ENCODE measurements around the gene ADAM22.

DNA sequence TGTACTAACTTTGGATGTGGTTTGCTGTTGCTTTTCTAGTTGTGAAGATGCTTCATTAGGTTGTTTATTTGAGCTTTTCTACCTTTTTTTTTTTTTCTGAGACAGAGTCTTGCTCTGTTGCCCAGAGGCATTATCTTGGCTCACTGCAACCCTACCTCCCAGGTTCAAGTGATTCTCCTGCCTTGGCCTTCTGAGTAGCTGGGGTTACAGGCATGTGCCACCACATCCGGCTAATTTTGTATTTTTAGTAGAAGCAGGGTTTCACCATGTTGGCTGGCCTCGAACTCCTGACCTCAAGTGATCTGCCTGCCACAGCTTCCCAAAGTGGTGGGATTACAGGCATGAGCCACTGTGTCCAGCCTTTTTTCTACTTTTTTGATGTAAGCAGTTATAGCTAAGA is 93.7 kb downstream of the ADAM22 start:
- TF ChIP-seq, protein P1, sequence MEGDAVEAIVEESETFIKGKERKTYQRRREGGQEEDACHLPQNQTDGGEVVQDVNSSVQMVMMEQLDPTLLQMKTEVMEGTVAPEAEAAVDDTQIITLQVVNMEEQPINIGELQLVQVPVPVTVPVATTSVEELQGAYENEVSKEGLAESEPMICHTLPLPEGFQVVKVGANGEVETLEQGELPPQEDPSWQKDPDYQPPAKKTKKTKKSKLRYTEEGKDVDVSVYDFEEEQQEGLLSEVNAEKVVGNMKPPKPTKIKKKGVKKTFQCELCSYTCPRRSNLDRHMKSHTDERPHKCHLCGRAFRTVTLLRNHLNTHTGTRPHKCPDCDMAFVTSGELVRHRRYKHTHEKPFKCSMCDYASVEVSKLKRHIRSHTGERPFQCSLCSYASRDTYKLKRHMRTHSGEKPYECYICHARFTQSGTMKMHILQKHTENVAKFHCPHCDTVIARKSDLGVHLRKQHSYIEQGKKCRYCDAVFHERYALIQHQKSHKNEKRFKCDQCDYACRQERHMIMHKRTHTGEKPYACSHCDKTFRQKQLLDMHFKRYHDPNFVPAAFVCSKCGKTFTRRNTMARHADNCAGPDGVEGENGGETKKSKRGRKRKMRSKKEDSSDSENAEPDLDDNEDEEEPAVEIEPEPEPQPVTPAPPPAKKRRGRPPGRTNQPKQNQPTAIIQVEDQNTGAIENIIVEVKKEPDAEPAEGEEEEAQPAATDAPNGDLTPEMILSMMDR (IDR thresholded peaks at IDR 0.05) = no peak
- no peak for TF ChIP-seq POLR2A (IDR thresholded peaks at IDR 0.05)

Measured in right lobe of liver (tissue), 4 donors.